B cell (primary cell): Measurements from ENCODE around the gene IRF8. TPM values are rescaled to one million over a fixed set of nuclear protein-coding genes. Genes with fewer than 3 reads are reported as not detected.

Experiments
- ATAC-seq: fragments of 200-7000 bp; cut with Tn5 transposase; one replicate; pipeline ENCODE4 v1.10.0; 2021; ENCODE audit warnings: low read depth, mild to moderate bottlenecking, moderate number of reproducible peaks, moderate library complexity
- CTCF ChIA-PET: fragments of 350-600 bp; sonication (Branson Sonifier 250); formaldehyde crosslinking; loops from one replicate; lab custom pipeline; 2021; ENCODE audit warnings: antibody characterized with exemption, inconsistent platforms; lab: Charles Lee
- POLR2A ChIA-PET: fragments of 350-600 bp; sonication (Branson Sonifier 250); formaldehyde crosslinking; loops from one replicate; lab custom pipeline; 2021; ENCODE audit warnings: antibody characterized with exemption; lab: Charles Lee
- DNase-seq: peaks from one replicate; pipeline ENCODE4 v3.0.0; 2013
- H2AFZ ChIP-seq: 2 replicates; pipeline ENCODE4 v1.6.1; 2012; ENCODE audit warnings: mild to moderate bottlenecking, low read depth, low read length; ENCODE audit not compliant: insufficient read depth, poor library complexity, severe bottlenecking
- H3K27ac ChIP-seq, 2 donors: 1 replicate in 1 of 2; 2 replicates in 1 of 2; pipeline ENCODE4 v1.5.1; 2012 to 2013; ENCODE audit warnings: low read length in 2 of 2, mild to moderate bottlenecking in 2 of 2, moderate library complexity in 1 of 2
- H3K27me3 ChIP-seq, 4 experiments: fragments of 200-600 bp in 1 of 4; sonication (generic) in 1 of 4; replicated peaks in 1 of 4; 1 replicate in 2 of 4; 2 replicates in 2 of 4; pipeline versions ENCODE4 v1.6.1 to v1.7.0; 2013 to 2016; ENCODE audit warnings: low read length in 3 of 4, mild to moderate bottlenecking in 2 of 4, mixed read lengths in 1 of 4, moderate library complexity in 1 of 4; ENCODE audit not compliant: insufficient read depth in 4 of 4, control insufficient read depth in 3 of 4; ENCODE audit errors: control extremely low read depth in 1 of 4
- H3K36me3 ChIP-seq, 2 experiments: replicated peaks in 1 of 2; 1 replicate in 1 of 2; 2 replicates in 1 of 2; pipeline versions ENCODE4 v1.6.1 to v1.7.1; 2013; ENCODE audit warnings: low read length in 1 of 2; ENCODE audit not compliant: insufficient read depth in 2 of 2, control insufficient read depth in 1 of 2; ENCODE audit errors: control extremely low read depth in 1 of 2, extremely low read depth in 1 of 2
- H3K4me1 ChIP-seq, 2 donors: fragments of 200-600 bp in 1 of 2; sonication (generic) in 1 of 2; 1 replicate in 1 of 2; 2 replicates in 1 of 2; pipeline versions ENCODE4 v1.5.1 to v1.6.1; 2013 to 2017; ENCODE audit warnings: low read length in 2 of 2; ENCODE audit not compliant: control insufficient read depth in 2 of 2, insufficient read depth in 2 of 2
- H3K4me2 ChIP-seq: replicated peaks from 2 replicates; pipeline ENCODE3; 2012; ENCODE audit warnings: mild to moderate bottlenecking, low read depth, low read length; ENCODE audit not compliant: poor library complexity, severe bottlenecking
- H3K4me3 ChIP-seq, 5 experiments: fragments of 200-600 bp in 1 of 5; sonication (generic) in 1 of 5; 1 replicate in 3 of 5; 2 replicates in 2 of 5; pipeline versions ENCODE4 v1.5.1 to v1.7.0; 2011 to 2016; ENCODE audit warnings: low read length in 4 of 5, mild to moderate bottlenecking in 4 of 5, low read depth in 2 of 5, control low read depth in 1 of 5, moderate library complexity in 1 of 5; ENCODE audit not compliant: insufficient read depth in 1 of 5; ENCODE audit errors: control extremely low read depth in 1 of 5, extremely low read depth in 1 of 5
- H3K79me2 ChIP-seq: fragments of 200-600 bp; sonication (generic); one replicate; pipeline ENCODE4 v1.6.0; 2016; ENCODE audit warnings: low read length; ENCODE audit not compliant: control insufficient read depth, insufficient read depth
- H3K9ac ChIP-seq: fragments of 200-600 bp; sonication (generic); 2 replicates; pipeline ENCODE4 v1.6.1; 2017; ENCODE audit warnings: mild to moderate bottlenecking, low read length, moderate library complexity
- H3K9me3 ChIP-seq, 3 donors: one replicate each; pipeline versions ENCODE4 v1.6.1 to v1.7.1; 2013; ENCODE audit warnings: low read length in 2 of 3; ENCODE audit not compliant: control insufficient read depth in 2 of 3, insufficient read depth in 1 of 3; ENCODE audit errors: control extremely low read depth in 1 of 3
- H4K20me1 ChIP-seq: 2 replicates; pipeline ENCODE4 v1.6.0; 2012; ENCODE audit warnings: mild to moderate bottlenecking, low read length; ENCODE audit not compliant: insufficient read depth, control insufficient read depth, poor library complexity, severe bottlenecking
- H3K27ac Mint-ChIP-seq: one replicate; pipeline ENCODE4 v1.8.0; 2021; ENCODE audit warnings: mixed read lengths
- H3K27me3 Mint-ChIP-seq: one replicate; pipeline ENCODE4 v1.8.0; 2021; ENCODE audit warnings: mixed read lengths
- H3K4me1 Mint-ChIP-seq: one replicate; pipeline ENCODE4 v1.8.0; 2021; ENCODE audit warnings: mixed read lengths
- H3K4me3 Mint-ChIP-seq: one replicate; pipeline ENCODE4 v1.8.0; 2021; ENCODE audit warnings: mixed read lengths
- H3K9me3 Mint-ChIP-seq: one replicate; pipeline ENCODE4 v1.8.0; 2022; ENCODE audit warnings: mixed read lengths; ENCODE audit not compliant: insufficient read depth
- EZH2 ChIP-seq: IDR thresholded peaks from 2 replicates; pipeline ENCODE4 v1.6.1; 2012; ENCODE audit warnings: borderline replicate concordance, low read depth, mild to moderate bottlenecking, moderate library complexity, low read length; ENCODE audit not compliant: insufficient read depth, poor library complexity, severe bottlenecking
- WGBS: methylation state at CpG from one replicate; pipeline ENCODE4 v1.1.5; 2013; ENCODE audit warnings: missing lambda C conversion rate; ENCODE audit not compliant: insufficient coverage; 5-methylcytosine and 5-hydroxymethylcytosine counted together
- intact Hi-C: fragments of 100-400 bp; cut with micrococcal nuclease; formaldehyde crosslinking; loops from one replicate; pipeline ENCODE4 v1.10.0; 2022
- polyA plus RNA-seq: library from polyadenylated mRNA; depleted of rRNA; stranded (reverse); fragments of >200 nt; gene quantifications from 2 replicates; pipeline ENCODE4 v1.2.3, GENCODE V29; 2012
- total RNA-seq, 2 donors: library from RNA; stranded (reverse); fragments of 120-200 nt in 1 of 2; gene quantifications; 1 replicate in 1 of 2; 2 replicates in 1 of 2; pipeline versions ENCODE4 v1.2.3 to v1.2.4, GENCODE V29; 2013 to 2022
- TF ChIP-seq, protein P1 (sequence below): fragments of 200-600 bp; IDR thresholded peaks from one replicate; pipeline ENCODE4 v1.8.0; 2022; ENCODE audit warnings: antibody characterized with exemption, mild to moderate bottlenecking

Gene IRF8
- total and polyA plus RNA-seq, 2 donors (not counting 1 experiment from before 2014, with no cell fraction given) = 309 to 332 TPM

GRCh38 chr16:85878407-85878806, 20.6 kb upstream of the IRF8 start:
- Histone ChIP-seq H3K27ac (no peak overlapping the region), H3K27me3 (no peaks in the 10 kb centered on the region), H3K79me2 (no peaks in the 10 kb centered on the region), H3K36me3 (no peaks in the 10 kb centered on the region), H3K9me3 (peaks cover 0 to 13% (median 7%) of the 10 kb centered on the region in 3 donors), H3K4me1 (peaks cover 5 to 10% of the 10 kb centered on the region in 2 donors), H4K20me1 (no peaks in the 10 kb centered on the region), H3K4me3 (no peak overlapping the region), H2AFZ (no peak overlapping the region), H3K9ac (no peak overlapping the region), H3K4me2 (no peak overlapping the region)
- ATAC-seq = no peak
- H3K4me1 Mint-ChIP-seq = peaks cover 26% of the 10 kb centered on the region
- no peaks in the 10 kb centered on the region for H3K27me3 Mint-ChIP-seq
- TF ChIP-seq EZH2 = no peak
- TF ChIP-seq, protein P1, sequence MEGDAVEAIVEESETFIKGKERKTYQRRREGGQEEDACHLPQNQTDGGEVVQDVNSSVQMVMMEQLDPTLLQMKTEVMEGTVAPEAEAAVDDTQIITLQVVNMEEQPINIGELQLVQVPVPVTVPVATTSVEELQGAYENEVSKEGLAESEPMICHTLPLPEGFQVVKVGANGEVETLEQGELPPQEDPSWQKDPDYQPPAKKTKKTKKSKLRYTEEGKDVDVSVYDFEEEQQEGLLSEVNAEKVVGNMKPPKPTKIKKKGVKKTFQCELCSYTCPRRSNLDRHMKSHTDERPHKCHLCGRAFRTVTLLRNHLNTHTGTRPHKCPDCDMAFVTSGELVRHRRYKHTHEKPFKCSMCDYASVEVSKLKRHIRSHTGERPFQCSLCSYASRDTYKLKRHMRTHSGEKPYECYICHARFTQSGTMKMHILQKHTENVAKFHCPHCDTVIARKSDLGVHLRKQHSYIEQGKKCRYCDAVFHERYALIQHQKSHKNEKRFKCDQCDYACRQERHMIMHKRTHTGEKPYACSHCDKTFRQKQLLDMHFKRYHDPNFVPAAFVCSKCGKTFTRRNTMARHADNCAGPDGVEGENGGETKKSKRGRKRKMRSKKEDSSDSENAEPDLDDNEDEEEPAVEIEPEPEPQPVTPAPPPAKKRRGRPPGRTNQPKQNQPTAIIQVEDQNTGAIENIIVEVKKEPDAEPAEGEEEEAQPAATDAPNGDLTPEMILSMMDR = no peak
- H3K9me3 Mint-ChIP-seq = no peaks in the 10 kb centered on the region
- WGBS = 83% methylated on average over 2 of the region's 5 CpGs
- no peak overlapping the region for H3K27ac Mint-ChIP-seq
- no peak overlapping the region for H3K4me3 Mint-ChIP-seq
- ChIA-PET CTCF (no interaction called here), POLR2A (interaction anchor here (0.6 to 0.8 kb wide), 5 partner anchors 10 to 145 kb away, joined by 3 to 8 read pairs (median 4); no protein-coding TSS in a partner anchor)
- DNase-seq = no peak
- intact Hi-C loops = no loop called here

- ATAC-seq = no peak
- Histone ChIP-seq H3K79me2 (no peaks in the 10 kb centered on the region), H4K20me1 (no peaks in the 10 kb centered on the region), H3K27me3 (no peaks in the 10 kb centered on the region), H3K27ac (no peak overlapping the region), H3K9ac (no peak overlapping the region), H3K4me2 (no peak overlapping the region), H3K36me3 (no peaks in the 10 kb centered on the region), H2AFZ (no peak overlapping the region), H3K4me1 (peaks cover under 1 to 7% of the 10 kb centered on the region in 2 donors), H3K4me3 (no peak overlapping the region), H3K9me3 (peaks cover 0 to 13% (median 7%) of the 10 kb centered on the region in 3 donors)
- ChIA-PET CTCF (no interaction called here), POLR2A (no interaction called here)
- intact Hi-C loops = no loop called here
- no peak overlapping the region for H3K4me3 Mint-ChIP-seq
- H3K27ac Mint-ChIP-seq = peak overlapping the region; percentile 41
- no peak for DNase-seq
- no peaks in the 10 kb centered on the region for H3K27me3 Mint-ChIP-seq
- peaks cover 21% of the 10 kb centered on the region for H3K4me1 Mint-ChIP-seq
- no peak for TF ChIP-seq EZH2
- TF ChIP-seq, protein P1 = no peak
- H3K9me3 Mint-ChIP-seq = no peaks in the 10 kb centered on the region
- 62% methylated on average over 5 of the region's 5 CpGs for WGBS
Measured at GRCh38 chr16:85878875-85879274, 20.1 kb upstream of the IRF8 start.
